Activated CD4-positive, alpha-beta T cell treated with anti-CD3 and anti-CD28 coated beads, Interleukin-2, amount 50 U/mL, for 4 hours (primary cell): Measurements from ENCODE around the gene FMN1.

Experiments used
- DNase-seq, 2 experiments: peaks; one replicate each; pipeline ENCODE4 v3.0.0-alpha.2; 2020

The FMN1 gene, protein sequence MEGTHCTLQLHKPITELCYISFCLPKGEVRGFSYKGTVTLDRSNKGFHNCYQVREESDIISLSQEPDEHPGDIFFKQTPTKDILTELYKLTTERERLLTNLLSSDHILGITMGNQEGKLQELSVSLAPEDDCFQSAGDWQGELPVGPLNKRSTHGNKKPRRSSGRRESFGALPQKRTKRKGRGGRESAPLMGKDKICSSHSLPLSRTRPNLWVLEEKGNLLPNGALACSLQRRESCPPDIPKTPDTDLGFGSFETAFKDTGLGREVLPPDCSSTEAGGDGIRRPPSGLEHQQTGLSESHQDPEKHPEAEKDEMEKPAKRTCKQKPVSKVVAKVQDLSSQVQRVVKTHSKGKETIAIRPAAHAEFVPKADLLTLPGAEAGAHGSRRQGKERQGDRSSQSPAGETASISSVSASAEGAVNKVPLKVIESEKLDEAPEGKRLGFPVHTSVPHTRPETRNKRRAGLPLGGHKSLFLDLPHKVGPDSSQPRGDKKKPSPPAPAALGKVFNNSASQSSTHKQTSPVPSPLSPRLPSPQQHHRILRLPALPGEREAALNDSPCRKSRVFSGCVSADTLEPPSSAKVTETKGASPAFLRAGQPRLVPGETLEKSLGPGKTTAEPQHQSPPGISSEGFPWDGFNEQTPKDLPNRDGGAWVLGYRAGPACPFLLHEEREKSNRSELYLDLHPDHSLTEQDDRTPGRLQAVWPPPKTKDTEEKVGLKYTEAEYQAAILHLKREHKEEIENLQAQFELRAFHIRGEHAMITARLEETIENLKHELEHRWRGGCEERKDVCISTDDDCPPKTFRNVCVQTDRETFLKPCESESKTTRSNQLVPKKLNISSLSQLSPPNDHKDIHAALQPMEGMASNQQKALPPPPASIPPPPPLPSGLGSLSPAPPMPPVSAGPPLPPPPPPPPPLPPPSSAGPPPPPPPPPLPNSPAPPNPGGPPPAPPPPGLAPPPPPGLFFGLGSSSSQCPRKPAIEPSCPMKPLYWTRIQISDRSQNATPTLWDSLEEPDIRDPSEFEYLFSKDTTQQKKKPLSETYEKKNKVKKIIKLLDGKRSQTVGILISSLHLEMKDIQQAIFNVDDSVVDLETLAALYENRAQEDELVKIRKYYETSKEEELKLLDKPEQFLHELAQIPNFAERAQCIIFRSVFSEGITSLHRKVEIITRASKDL (N-terminal part only)

GRCh38 chr15:33194704-33195670 lies at the start of gene FMN1:
FMN1 (minus strand) TSS chr15:33194714; CDS start chr15:33154914, 39,800 bp downstream.
- DNase-seq, result peak; percentile 89 to 90

GRCh38 chr15:33243869-33244268 lies 49.4 kb upstream of the FMN1 start:
- no peak for DNase-seq

- DNase-seq, result no peak
Measured at GRCh38 chr15:33243393-33243792, 48.9 kb upstream of the FMN1 start.

GRCh38 chr15:33242669-33243191 lies 48.2 kb upstream of the FMN1 start:
- DNase-seq, result no peak

- DNase-seq, result no peak
Measured at GRCh38 chr15:33242165-33242564, 47.7 kb upstream of the FMN1 start.

DNA sequence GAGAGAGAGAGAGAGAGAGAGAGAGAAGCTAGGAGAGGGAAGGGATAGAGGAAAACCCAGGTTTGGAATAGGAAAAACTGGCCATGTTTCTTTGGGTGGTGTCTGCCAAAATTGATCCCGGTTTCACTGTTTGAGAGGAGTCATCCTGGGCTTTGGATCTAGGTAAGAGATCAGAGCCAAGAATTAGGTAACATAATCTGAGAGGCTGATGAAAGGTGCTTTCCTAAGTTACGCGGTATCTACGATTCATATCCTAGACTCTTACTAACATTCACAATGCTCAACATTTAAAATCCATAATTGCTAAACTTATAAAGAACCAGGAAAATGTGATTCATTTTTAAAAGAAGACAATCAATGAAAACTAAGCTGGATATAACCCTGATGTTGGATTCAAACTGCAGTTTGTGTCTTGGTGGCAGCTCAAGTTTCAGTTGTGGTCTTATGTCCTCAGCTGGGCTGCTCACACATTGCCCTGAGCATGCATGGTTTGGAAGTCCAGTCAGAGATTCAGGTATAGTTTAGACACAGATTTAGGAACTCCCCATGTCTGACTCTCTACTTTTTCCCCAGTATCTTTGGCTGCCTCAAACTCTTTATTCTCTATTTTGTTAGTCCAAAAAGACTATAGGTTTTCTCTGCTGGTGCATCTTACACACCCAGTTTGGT lies 42.5 kb upstream of the FMN1 start:
- no peak for DNase-seq

- no peak for DNase-seq
Measured at GRCh38 chr15:33234020-33234461, 39.5 kb upstream of the FMN1 start.

DNA sequence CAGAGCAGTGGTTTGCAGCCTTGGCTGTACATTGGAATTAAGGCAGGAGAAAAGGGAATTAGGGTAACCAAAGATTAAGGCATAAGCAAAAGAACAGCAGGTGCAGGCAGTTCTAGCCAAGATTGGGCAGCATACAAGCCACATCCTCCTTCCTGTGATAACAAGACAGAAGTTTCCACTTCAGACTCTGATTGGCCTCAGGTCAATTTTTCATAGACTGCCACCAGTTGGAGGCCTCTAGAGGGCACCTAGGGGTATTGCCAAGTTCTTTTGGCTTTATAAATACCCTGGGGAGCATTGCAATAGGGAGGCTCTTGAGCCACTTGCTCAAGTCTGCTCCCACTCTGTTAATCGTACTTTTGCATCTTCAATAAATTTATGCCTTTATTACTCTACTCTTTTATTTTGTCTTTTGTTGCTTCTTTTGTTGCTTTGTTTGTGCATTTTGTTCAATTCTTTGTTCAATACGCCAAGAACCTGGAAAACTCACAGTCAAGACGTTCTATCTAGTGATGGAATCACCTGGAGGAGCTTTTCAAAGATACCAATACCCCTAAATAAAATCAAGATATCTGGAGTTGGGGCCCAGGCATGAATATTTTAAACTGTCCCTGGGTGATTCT lies 32.2 kb upstream of the FMN1 start:
- DNase-seq, result peak; percentile 55 to 57

- DNase-seq, result no peak
Measured at GRCh38 chr15:33218071-33218491, 23.6 kb upstream of the FMN1 start.

- no peak for DNase-seq
Measured at GRCh38 chr15:33215941-33216872, 21.7 kb upstream of the FMN1 start.

DNA sequence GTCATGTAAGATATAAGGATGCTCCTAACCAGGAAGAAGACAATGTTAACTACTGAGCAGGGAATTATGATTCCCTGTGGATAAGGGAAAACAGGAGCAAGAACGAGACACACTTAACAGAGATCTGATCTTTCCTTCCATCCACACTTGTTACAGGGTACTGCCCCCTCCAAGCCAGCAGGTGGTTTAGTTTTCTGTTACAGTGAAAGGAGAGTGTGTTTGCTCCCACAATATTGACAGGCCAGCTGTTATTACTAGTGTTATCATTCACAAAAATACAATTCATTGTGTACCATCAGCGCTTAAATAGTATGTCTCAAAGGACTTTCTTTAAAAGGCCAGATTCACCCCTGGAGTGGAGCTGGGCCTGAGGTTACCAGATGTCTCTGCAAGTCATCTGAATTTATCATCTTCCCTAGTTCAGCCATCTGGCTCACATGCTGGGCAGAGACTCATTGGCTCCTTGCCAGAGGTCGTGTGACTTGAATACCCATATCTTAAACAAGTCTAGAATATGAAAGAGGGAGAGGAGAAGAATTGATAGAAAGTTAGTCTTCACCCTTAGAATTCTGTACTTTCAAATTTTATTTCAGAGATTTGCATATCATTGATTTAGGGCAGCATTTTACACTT lies 16.8 kb upstream of the FMN1 start:
- no peak for DNase-seq

DNA sequence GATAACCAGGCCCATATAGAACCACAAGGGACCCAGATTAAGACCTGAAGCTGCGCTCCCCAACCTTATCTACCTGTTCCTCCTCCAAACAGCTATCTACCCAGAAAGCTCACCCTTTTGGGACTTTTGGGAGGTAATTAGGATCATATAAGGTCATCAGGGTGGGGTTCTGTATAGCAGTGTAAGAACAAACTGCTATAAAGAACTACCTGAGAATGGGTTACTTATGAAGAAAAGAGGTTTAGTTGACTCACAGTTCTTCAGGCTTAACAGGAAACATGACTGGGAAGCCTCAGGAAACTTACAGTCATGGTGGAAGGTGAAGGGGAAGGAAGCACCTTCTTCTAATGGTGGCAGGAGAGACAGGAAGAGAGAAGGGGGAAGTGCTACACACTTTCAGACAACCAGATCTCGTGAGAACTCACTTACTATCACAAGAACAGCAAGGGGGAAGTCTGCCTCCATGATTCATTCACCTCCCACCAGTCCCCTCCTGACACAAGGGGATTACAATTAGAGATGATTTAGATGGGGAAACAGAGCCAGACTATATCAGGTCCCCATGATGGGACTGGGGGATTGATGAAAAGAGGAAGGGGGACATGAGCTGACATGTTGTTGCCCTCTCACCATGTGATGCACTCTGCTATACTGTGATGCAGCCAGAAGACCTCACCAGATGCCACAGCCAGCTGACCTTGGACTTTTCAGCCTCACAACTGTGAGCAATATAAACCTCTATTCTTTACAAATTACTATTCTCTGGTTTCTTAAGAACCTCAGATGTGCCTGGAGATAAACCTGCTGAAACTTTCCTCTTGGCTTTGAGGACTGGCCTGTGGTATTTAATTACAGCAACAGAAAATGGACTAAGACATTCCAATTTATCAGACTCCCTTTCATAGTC lies 15.3 kb upstream of the FMN1 start:
- DNase-seq, result no peak

- DNase-seq, result no peak
Measured at GRCh38 chr15:33207646-33208045, 13.1 kb upstream of the FMN1 start.

- DNase-seq, result no peak
Measured at GRCh38 chr15:33206366-33206765, 11.9 kb upstream of the FMN1 start.

DNA sequence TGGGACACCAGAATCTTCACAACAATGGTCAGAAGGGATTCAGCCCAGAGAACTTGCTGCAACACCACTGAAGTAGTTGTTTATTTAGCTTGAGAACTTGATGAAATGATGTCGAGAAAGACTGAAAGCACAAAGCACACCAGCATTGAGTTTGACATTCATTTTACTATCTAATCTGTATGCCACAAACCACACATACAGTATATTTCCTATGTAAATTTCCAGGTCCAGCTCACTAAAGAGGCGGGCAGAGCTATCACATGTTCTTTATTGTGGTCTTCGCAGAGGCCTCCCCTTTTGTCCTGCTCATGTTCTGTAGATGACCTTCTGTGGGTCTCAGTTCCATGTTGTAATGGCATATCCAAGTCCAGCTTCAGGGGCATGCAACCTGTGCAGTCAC lies 10.4 kb upstream of the FMN1 start:
- DNase-seq, result no peak

GRCh38 chr15:33204087-33204486 lies 9.6 kb upstream of the FMN1 start:
- DNase-seq, result no peak

DNA sequence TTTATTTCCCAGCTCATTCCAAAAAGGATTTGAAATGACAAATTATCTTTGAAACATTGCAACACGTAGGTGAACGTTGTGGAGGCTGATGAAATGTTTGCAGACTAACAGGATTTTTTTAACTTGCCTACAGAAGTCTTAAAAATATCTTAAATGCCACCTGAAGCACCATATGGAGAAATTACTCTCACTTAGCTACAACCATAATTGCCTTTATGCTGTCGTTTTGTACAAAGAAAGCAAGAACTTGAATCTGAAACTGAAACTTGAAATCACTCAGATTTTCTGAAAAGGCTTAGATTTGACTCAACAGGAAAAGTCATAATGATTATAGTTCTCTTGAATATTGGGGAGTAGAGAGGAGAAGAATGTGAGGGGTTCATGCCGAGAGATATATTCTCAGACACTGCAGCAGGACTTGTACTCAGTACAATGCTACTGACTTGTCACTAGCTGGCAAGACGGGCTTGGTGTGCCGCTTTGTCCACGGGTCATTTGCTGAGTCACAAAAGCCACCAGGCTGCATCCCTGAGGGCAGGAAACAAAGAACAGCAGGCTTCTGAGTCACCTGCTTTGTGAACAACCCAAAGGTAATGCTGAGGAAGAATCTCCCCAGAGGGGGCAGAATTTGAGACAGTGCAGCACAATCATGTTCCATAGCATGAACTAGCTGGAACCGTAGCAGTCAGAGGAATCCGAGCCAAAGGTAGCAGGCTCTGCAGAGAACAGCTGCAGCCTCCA lies 7.1 kb upstream of the FMN1 start:
- peak; percentile 46 to 55 for DNase-seq
